Measurements from ENCODE around the gene IP6K1.
"Not testable (repeated sequence)": the region's sequence is repeated elsewhere in the genome, so short reads cannot be mapped to it uniquely, and the experiment has no call there.

Gene IP6K1

GRCh38 chr3:49711489-49711888 lies 74.9 kb downstream of the IP6K1 start:
- no peak for DNase-seq (ENCODE audit: low read depth)

DNA sequence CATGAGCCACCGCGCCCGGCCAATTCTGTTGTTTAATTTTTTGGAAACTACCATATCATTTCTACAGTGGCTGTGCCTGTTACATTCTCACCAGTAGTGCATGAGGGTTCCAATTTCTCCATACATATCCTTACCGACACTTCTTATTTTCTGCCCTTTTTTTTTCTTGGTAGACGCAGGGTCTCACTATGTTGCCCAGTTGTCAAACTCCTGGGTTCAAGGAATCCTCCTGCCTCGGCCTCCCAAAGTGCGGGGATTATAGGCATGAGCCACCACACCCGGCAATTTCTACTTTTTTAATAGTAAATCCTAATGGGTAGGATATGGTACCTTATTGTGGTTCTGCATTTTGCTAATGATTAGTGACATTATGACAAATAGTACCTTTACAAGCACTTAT lies 76.5 kb downstream of the IP6K1 start:
- DNase-seq (ENCODE audit: low read depth): no peak

GRCh38 chr3:49707113-49707480 lies 79.2 kb downstream of the IP6K1 start:
- no peak for DNase-seq (ENCODE audit: low read depth)

GRCh38 chr3:49706456-49707112 lies 79.8 kb downstream of the IP6K1 start:
- DNase-seq (ENCODE audit: low read depth): no peak

GRCh38 chr3:49705390-49705960 lies 80.9 kb downstream of the IP6K1 start:
- DNase-seq (ENCODE audit: low read depth): no peak

DNA sequence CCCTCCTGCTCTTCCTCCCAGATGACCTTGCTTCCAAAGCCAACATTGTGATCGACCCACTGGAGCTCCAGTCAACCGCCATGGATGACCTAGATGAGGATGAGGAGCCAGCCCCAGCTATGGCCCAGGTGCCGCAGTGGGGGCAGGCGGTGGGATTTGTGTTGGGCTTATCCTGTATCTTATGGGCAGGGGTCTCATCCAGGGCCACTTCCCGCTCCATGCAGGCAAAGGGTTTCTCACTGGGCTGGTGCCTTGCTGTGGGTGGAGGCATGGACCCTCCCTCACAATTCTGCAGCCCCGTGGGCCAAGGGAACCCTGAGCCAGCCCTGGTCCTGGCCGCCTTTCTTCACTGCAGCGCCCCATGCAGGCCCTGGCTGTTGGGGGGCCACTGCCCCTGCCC lies 81.7 kb downstream of the IP6K1 start:
- no peak for DNase-seq (ENCODE audit: low read depth)

DNA sequence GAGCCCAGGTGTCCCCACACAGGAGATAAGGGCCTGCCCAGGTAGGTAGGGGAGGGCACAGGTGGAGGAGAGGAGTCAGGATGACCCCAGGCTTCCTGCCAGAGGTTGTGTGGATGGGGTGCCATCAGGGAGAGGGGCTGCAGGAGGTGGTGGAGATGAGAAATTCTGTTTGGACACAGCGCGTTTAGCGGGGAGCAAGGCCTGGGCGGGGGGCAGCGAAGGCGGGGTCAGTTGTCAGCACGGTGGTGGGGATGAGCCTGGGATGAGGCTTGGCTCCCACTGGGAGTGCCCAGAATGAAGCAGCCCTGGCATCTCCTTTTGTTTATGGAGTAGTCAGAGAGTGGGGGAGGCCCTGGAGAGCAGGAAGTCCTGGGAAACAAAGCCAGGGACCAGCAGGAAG lies 82.4 kb downstream of the IP6K1 start:
- DNase-seq (ENCODE audit: low read depth): no peak

DNA sequence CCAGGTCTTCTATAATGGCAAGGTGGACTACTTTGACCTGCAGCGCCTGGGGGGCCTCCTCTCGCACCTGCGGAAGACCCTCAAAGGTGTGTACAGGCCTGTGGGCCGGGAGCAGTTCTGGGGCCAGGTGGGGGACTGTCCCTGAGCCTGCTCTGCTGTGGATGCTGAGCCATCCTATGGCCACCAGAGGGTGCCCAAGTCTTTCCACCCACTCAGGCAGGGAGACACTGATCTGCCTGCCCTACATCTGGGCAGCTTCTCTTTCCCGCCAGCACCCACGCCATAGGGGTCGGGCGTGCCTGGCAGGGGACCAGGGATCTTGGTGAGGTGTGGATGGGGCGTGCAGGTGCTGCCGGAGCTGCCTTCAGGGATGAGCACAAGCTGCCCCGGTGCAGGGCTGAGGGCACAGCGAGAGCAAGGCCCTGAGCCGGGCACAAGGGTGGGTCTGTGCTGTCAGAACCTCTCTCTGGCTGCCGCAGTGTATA lies 82.9 kb downstream of the IP6K1 start:
- no peak for DNase-seq (ENCODE audit: low read depth)

GRCh38 chr3:49702672-49703071 lies 83.7 kb downstream of the IP6K1 start:
- DNase-seq (ENCODE audit: low read depth): no peak

GRCh38 chr3:49701388-49702077 lies 84.8 kb downstream of the IP6K1 start:
- DNase-seq (ENCODE audit: low read depth): no peak

DNA sequence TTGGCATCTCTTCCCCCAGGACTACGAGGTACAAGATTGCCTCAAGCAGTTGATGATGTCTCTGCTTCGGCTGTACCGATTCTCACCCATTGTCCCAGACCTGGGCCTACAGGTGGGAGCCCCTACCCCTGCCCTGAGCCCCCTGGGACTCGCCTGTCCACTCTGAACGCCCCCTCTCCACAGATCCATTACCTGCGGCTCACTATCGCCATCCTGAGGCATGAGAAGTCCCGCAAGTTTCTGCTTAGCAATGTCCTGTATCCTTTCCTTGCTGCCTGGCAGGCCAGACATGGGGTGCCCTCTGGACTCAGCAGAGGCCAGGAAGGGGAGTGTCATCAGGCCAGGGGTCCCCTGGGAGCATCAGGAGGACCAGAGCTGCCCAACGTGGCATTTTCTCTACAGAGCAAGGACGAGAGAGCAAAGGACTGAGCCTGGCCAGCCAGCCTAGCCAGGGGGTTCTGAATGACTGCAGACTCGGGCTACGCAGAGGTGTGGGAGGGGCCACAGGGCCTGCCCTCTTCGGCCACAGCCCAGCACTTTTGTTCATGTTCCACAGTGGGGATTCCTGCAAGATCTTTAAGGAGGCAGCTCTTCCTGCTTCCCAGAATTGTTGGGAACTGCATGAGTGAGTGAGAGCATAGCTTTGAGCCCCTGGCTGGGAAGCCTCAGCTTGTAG lies 85.8 kb downstream of the IP6K1 start:
- no peak for DNase-seq (ENCODE audit: low read depth)

DNA sequence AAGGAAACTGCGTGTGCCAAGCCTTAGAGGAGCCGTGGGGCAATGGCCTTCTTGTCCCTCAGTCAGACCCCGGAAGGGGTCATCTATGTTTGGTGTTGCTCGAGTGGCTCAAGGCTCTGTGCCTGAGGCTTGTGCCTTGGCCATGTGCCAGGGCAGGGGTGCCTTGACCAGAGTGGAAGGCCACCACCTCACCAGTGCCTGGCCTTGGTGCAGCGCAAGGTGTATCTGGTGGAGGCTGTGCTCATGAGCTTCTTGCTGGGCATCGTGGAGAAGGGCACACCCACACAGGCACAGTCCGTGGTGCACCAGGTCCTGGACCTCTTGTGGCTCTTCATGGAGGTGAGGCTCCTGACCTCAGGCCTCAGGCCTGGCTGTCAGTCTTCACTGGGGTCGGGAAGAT lies 86.3 kb downstream of the IP6K1 start:
- DNase-seq (ENCODE audit: low read depth): no peak

DNA sequence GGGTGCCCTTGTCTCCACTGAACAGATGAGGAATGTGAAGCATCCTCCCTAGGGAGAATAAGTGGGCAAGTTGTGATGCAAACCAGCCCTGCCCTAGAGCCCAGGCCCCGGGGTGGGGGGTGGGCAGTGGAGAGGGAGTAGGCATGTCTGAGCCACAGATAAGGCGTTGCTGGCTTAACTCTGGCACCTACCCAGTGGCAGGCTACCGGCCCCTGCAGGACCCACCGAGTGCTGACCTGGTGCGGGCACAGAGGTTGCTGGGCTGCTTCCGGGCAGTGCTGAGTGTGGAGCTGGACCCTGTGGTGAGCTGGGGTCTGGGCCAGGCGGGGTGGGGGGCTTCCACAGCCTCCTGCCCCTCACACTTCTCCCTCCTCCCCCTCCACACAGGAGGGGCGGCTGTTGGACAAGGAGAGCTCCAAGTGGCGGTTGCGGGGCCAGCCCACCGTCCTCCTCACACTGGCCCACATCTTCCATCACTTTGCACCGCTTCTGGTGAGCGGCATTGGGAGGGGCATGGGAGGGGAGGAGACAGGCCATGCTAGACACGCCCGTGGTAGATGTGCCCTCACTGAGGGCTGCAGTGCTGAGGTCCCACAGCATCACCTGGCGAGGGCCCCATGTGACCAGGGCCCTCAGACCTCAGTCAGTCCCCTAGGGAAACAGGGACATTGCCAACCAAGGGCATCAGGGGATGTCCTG lies 86.9 kb downstream of the IP6K1 start:
- no peak for DNase-seq (ENCODE audit: low read depth)

DNA sequence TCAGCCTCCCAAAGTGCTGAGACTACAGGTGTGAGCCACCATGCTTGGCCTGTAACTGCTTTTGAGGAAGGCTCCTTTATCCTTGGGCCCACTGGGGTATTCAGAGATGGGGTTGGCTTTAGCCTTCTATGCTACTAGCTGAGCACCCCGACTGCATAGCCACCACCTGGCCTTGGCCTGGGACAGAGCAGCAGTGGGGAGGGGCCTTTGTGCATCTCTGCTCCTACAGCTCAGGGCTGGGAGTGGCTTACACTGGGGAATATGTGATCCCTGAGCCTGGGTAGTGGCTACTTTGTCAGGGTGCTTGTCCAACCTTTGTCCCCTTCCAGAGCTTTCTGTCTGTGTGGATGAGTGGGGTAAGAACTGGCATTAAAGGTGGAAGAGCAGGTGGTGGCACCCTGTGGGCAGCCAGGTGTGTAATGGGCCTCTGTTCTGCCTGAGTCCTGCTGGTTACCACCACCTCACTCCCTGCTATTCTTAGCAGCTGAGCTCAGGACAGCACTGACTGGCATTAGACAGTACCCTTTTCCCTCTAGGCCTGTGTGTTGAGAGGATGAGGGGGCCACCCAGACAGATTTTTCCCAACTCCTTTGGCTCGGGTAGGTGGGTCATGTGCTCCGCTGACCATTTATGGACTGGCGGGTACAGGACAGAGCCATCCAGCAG lies 90.9 kb downstream of the IP6K1 start:
- DNase-seq (ENCODE audit: low read depth): not testable (repeated sequence)

DNA sequence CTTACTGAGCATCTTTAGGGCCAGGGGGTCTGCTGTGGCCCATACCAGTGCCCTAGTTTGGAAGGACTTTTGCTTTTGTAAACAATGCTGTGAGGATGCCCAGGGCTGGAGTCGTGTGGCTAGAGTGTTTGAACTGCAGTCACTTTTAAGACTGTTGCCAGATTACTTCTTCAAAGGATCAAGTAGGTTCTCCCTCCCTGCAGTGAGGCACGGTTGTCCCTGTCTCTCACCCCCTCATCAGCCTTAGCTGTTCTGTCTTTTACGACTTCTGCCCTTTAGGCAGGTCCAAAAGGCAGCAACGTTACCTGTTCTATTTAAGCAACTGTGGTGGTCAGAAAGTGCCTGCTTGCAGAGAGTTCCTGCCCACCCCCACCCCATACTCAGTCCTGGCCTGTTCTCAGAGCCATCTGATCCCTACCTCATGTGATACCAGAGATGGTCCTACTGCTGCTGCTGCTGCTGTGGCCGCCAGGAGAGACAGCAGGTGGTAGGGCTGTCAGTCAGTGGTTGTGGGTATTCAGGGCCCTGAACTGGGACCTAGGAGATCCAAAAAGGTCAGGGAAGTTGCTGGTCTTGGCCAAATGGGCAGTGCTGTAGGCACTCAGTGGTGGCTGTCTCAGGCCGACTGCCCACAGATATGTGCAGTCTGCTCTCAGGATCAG lies 91.8 kb downstream of the IP6K1 start:
- not testable (repeated sequence) for DNase-seq (ENCODE audit: low read depth)

DNA sequence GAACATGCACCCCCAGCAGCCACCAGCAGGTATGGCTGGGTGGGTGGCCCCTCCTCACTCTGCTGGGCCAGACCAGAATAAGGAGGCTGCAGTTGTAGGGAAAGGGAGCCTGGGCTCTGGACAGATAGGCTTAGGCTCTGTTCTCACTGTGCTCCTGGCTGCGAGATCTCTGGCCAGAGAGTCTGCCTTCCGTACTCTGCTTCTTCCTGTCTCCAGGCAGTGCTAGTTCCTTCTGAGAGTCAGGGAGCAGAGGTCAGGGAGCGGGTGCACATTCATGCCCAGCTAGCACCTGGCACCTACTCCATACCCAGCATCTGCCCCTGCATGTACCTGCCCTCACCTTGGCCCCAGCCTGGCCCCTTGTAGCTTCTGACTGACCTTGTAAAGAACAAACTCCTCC lies 94.9 kb downstream of the IP6K1 start:
- DNase-seq (ENCODE audit: low read depth): not testable (repeated sequence)

DNA sequence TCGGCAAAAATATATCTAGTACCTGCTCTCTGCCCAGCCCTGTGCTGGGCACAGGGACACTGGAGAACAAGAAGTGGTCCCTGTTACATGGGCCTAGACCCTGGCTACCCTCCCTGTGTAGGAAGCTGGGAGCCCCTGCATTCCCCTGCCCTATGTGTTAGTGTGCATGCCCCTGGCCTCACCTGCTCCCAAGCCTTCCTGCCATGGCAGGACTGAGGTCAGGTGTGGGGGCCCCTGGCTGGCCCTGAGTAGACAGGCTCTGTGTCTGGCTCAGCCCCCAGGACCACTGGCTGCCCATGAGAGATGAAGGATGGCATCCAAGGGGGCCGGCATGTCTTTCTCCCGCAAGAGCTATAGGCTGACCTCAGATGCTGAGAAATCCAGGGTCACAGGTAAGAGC lies 95.5 kb downstream of the IP6K1 start:
- DNase-seq (ENCODE audit: low read depth): not testable (repeated sequence)

DNA sequence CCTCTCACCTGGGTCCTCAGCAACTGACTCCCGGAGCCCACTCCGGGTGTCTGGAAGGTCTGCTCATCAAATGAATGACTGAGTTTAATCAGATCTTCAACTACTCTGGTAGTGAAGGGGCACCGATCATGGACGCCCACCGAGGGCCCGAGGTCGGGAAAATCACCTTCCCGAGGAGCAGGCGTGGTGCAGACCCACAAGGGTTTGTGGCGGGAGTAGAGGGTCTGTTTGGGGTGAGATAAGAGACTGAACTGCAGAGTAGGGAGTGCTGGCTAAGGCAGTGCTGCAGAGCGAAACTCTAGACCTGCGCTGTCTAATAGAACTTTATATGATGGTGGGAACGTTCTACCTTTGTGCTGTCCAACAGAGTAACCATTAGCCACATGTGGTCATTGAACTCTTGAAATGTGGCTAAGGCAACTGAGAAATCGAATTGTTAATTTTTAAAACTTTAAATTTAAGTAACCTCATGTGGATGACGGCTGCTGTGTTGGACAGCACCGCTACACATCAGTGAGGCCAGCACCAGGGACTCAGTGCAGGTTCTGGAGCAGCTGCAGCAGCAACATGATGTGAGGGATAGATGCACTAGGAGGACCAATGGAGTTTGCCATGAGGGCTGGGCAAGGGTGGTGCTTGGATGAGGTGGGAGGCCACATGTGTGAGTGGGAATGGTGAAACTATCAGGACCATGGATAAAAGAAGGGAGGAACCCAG lies 96.3 kb downstream of the IP6K1 start:
- not testable (repeated sequence) for DNase-seq (ENCODE audit: low read depth)

- DNase-seq (ENCODE audit: low read depth): peak; percentile 85
Measured at GRCh38 chr3:49689046-49689907, 97.1 kb downstream of the IP6K1 start, which contains the start of the genes MST1 and RNF123. MST1 (minus strand) TSS chr3:49689474; CDS start chr3:49688691, 783 bp downstream. RNF123 (plus strand) TSS chr3:49689557; CDS start chr3:49691166, 1,609 bp downstream.

Data from stimulated activated CD8-positive, alpha-beta memory T cell treated with anti-CD3 and anti-CD28 coated beads, Interleukin-7, amount 100 ng/mL, for 24 hours (primary cell).